ENCODE results near the gene MTMR6.

DNA sequence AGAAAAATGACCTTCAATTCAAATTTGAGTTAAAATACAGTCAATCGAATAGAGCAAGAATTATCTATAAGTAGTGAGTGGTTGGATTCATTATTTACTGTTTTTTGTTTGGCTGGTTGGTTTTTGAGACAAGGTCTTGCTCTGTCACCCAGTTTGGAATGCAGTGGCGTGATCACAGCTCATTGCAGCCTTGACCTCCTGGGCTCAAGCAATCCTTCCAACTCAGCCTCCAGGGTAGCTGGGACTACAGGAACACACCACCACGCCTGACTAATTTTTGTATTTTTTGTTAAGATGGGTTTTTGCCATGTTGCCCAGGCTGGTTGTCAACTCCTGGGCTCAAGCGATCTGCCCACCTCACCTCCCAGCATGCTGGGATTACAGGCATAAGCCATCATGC, 25.0 kb downstream of the MTMR6 start:
- TF ChIP-seq, protein P1, sequence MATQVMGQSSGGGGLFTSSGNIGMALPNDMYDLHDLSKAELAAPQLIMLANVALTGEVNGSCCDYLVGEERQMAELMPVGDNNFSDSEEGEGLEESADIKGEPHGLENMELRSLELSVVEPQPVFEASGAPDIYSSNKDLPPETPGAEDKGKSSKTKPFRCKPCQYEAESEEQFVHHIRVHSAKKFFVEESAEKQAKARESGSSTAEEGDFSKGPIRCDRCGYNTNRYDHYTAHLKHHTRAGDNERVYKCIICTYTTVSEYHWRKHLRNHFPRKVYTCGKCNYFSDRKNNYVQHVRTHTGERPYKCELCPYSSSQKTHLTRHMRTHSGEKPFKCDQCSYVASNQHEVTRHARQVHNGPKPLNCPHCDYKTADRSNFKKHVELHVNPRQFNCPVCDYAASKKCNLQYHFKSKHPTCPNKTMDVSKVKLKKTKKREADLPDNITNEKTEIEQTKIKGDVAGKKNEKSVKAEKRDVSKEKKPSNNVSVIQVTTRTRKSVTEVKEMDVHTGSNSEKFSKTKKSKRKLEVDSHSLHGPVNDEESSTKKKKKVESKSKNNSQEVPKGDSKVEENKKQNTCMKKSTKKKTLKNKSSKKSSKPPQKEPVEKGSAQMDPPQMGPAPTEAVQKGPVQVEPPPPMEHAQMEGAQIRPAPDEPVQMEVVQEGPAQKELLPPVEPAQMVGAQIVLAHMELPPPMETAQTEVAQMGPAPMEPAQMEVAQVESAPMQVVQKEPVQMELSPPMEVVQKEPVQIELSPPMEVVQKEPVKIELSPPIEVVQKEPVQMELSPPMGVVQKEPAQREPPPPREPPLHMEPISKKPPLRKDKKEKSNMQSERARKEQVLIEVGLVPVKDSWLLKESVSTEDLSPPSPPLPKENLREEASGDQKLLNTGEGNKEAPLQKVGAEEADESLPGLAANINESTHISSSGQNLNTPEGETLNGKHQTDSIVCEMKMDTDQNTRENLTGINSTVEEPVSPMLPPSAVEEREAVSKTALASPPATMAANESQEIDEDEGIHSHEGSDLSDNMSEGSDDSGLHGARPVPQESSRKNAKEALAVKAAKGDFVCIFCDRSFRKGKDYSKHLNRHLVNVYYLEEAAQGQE (IDR thresholded peaks at IDR 0.05; ENCODE audit: low read depth) = no peak
- no peak for TF ChIP-seq ZBTB7A (IDR thresholded peaks at IDR 0.05; ENCODE audit: low read depth)
- TF ChIP-seq YY1 (IDR thresholded peaks at IDR 0.05; ENCODE audit: low read depth) = no peak
- no peak for TF ChIP-seq EP300 (IDR thresholded peaks at IDR 0.05; ENCODE audit: borderline replicate concordance)
- TF ChIP-seq EGR1 (IDR thresholded peaks at IDR 0.05) = no peak
- TF ChIP-seq TCF12 (IDR thresholded peaks at IDR 0.05; ENCODE audit: low read depth) = no peak
- TF ChIP-seq, protein P2, sequence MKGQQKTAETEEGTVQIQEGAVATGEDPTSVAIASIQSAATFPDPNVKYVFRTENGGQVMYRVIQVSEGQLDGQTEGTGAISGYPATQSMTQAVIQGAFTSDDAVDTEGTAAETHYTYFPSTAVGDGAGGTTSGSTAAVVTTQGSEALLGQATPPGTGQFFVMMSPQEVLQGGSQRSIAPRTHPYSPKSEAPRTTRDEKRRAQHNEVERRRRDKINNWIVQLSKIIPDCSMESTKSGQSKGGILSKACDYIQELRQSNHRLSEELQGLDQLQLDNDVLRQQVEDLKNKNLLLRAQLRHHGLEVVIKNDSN (IDR thresholded peaks at IDR 0.05) = no peak
- TF ChIP-seq CREB1 (IDR thresholded peaks at IDR 0.05; ENCODE audit: low read depth) = no peak
- TF ChIP-seq CEBPB (IDR thresholded peaks at IDR 0.05) = no peak
- TF ChIP-seq, protein P3, sequence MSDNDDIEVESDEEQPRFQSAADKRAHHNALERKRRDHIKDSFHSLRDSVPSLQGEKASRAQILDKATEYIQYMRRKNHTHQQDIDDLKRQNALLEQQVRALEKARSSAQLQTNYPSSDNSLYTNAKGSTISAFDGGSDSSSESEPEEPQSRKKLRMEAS (IDR thresholded peaks at IDR 0.05) = no peak
- TF ChIP-seq TAF1 (IDR thresholded peaks at IDR 0.05; ENCODE audit: low read depth) = no peak
- TF ChIP-seq RAD21 (IDR thresholded peaks at IDR 0.05; ENCODE audit: low read depth) = no peak
- no peak for TF ChIP-seq FOXM1 (IDR thresholded peaks at IDR 0.05; ENCODE audit: borderline replicate concordance, low read depth)
- TF ChIP-seq NFIC (IDR thresholded peaks at IDR 0.05) = no peak
